ENCODE data around the gene TBL2. TPM values are rescaled to one million over a fixed set of nuclear protein-coding genes. Genes with fewer than 3 reads are reported as not detected.
"Not testable (repeated sequence)": the region's sequence is repeated elsewhere in the genome, so short reads cannot be mapped to it uniquely, and the experiment has no call there.

TBL2 gene
- total and polyA plus RNA-seq, 10 of the 15 experiments (the other 5 are each of a cell fraction or from before 2014, with no cell fraction given): 1.1 to 49.7 (median 26.7) TPM

- intact Hi-C loops (cut with micrococcal nuclease; ENCODE audit: unreplicated experiment): no loop called here
- BruUV-seq (replicated peaks): no TSS peak
- ChIA-PET SMC1A (ENCODE audit: uncharacterized antibody, unreplicated experiment) (interaction anchor here (0.8 kb wide), 1 partner anchor 143 kb away, joined by 3 read pairs; no protein-coding TSS in a partner anchor), POLR2A (no interaction called here), CTCF (interaction anchor here (1.0 kb wide), 1 partner anchor 65 kb away, joined by 3 read pairs; no protein-coding TSS in a partner anchor), RAD21 (ENCODE audit: unreplicated experiment) (interaction anchor here (1.0 kb wide), 1 partner anchor 62 kb away, joined by 3 read pairs; no protein-coding TSS in a partner anchor)
- H3K4me1 ChIP-seq (ENCODE audit: control insufficient read depth, insufficient read depth, low read length): peaks cover 7% of the 10 kb centered on the region
- DNase-seq (ENCODE audit: low read depth, low spot score) (no peak), ATAC-seq (no peak), FAIRE-seq (no peak)
- WGBS (ENCODE audit: insufficient coverage, insufficient replicate concordance, low lambda C conversion rate, missing lambda C conversion rate): 87% methylated on average over 6 of the region's 6 CpGs
- H3K79me2 ChIP-seq (ENCODE audit: control insufficient read depth, insufficient read depth, low read length): peaks cover 5% of the 10 kb centered on the region
- H3K27ac ChIP-seq (ENCODE audit: control insufficient read depth, insufficient read depth): no peak overlapping the region
- H3K27me3 ChIP-seq (replicated peaks in 1 of 2; ENCODE audit: control insufficient read depth in 2 of 2, insufficient read depth in 2 of 2, low read length in 1 of 2): no peaks in the 10 kb centered on the region
- no peak overlapping the region for H2AFZ ChIP-seq (ENCODE audit: control insufficient read depth, low read depth, low read length)
- TF ChIP-seq SREBF2 (IDR thresholded peaks at IDR 0.05; ENCODE audit: low read length): no peak
- TF ChIP-seq IRF5 (IDR thresholded peaks at IDR 0.05; ENCODE audit: borderline replicate concordance): no peak
- TF ChIP-seq MXI1 (IDR thresholded peaks at IDR 0.05; ENCODE audit: low read depth, low read length): no peak
- no peak for TF ChIP-seq PRDM15 (CRISPR knock-in tag; IDR thresholded peaks at IDR 0.05)
- no peak for TF ChIP-seq CBFB (IDR thresholded peaks at IDR 0.05; ENCODE audit: low read depth)
- H4K20me1 ChIP-seq (ENCODE audit: control insufficient read depth, insufficient read depth): no peaks in the 10 kb centered on the region
- H3K36me3 ChIP-seq (ENCODE audit: control insufficient read depth in 2 of 2, insufficient read depth in 2 of 2, low read length in 1 of 2): no peaks in the 10 kb centered on the region
- no peak overlapping the region for H3K4me3 ChIP-seq
- H3K4me2 ChIP-seq (ENCODE audit: control insufficient read depth, insufficient read depth): no peak overlapping the region
- in situ Hi-C loops (cut with MboI): no loop called here
- no peaks in the 10 kb centered on the region for H3K9me3 ChIP-seq (replicated peaks; ENCODE audit: control insufficient read depth, insufficient read depth, low read length)
- no peak overlapping the region for H3K9ac ChIP-seq (ENCODE audit: control insufficient read depth, insufficient read depth, low read length)
Observed at GRCh38 chr7:73582664-73583202, 4.4 kb upstream of the TBL2 start.

- FAIRE-seq: not testable (repeated sequence)
Observed at GRCh38 chr7:73581006-73581405, 2.6 kb upstream of the TBL2 start.

More at GRCh38 chr7:73581006-73581405, 2.6 kb upstream of the TBL2 start:
- POLR2A ChIA-PET: interaction anchor here (0.7 kb wide), 1 partner anchor 95 kb away, joined by 4 read pairs; no protein-coding TSS in a partner anchor
- H3K36me3 ChIP-seq (ENCODE audit: control insufficient read depth in 2 of 2, insufficient read depth in 2 of 2, low read length in 1 of 2); H3K27ac ChIP-seq (ENCODE audit: control insufficient read depth, insufficient read depth); H3K4me3 ChIP-seq; H3K9me3 ChIP-seq (replicated peaks; ENCODE audit: control insufficient read depth, insufficient read depth, low read length); H3K27me3 ChIP-seq (replicated peaks in 1 of 2; ENCODE audit: control insufficient read depth in 2 of 2, insufficient read depth in 2 of 2, low read length in 1 of 2); intact Hi-C loops (cut with micrococcal nuclease; ENCODE audit: unreplicated experiment); H4K20me1 ChIP-seq (ENCODE audit: control insufficient read depth, insufficient read depth); H3K4me2 ChIP-seq (ENCODE audit: control insufficient read depth, insufficient read depth); BruUV-seq (replicated peaks); RAD21 ChIA-PET (ENCODE audit: unreplicated experiment); in situ Hi-C loops (cut with MboI); CTCF ChIA-PET; SMC1A ChIA-PET (ENCODE audit: uncharacterized antibody, unreplicated experiment); ATAC-seq; DNase-seq (ENCODE audit: low read depth, low spot score); H2AFZ ChIP-seq (ENCODE audit: control insufficient read depth, low read depth, low read length); H3K9ac ChIP-seq (ENCODE audit: control insufficient read depth, insufficient read depth, low read length): not testable (repeated sequence)
- H3K79me2 ChIP-seq (ENCODE audit: control insufficient read depth, insufficient read depth, low read length): peaks cover 20% of the 10 kb centered on the region
- peaks cover 15% of the 10 kb centered on the region for H3K4me1 ChIP-seq (ENCODE audit: control insufficient read depth, insufficient read depth, low read length)
- 80% methylated on average over 8 of the region's 9 CpGs for WGBS (ENCODE audit: insufficient coverage, insufficient replicate concordance, low lambda C conversion rate, missing lambda C conversion rate)

Measured in GM12878 (cell line).